ENCODE data around the gene TPSD1.
"Not testable (repeated sequence)": the region's sequence is repeated elsewhere in the genome, so short reads cannot be mapped to it uniquely, and the experiment has no call there.

TPSD1 gene

DNA sequence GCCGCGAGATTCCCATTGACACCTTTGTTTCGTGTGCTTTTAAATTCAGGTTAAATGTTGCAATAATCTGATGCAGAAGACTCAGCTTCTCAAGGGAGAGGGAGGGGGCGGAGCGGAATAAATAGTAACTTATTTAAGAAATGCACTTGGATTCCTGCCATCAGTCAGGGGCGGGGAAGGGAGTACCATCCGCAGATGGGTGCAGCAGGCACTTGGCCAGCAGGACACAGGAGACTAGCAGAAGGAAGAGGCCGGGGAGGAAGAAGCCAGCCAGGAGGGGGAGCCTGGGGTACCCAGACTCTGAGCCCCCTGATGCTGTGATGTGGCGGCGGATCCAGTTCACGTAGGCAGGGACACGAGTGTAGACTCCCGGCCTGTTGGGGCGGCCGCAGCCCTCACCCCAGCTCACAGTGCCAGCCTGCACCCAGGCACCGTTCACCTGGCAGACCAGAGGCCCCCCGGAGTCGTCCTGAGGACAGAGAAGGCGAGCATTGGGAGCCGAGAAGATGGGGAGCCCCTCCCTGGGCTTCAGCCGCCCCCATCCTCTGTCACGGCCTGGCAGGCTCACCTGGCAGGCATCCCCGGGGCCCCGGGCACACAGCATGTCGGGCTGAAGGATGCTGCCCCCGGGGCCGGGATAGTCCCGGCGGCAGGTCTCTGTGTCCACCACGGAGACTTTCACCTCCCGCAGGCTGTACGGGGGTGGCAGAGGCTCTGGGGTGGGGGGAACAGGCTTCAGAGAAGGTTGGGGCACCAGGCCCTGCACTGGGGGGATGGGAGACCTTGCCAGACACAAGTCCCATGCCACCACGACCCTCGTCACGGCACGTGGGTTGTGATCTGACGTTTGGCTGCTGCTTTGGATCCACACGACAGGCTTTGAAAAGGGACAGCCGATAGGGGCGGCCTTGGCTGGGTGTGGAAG lies 34.0 kb upstream of the TPSD1 start:
- Histone ChIP-seq H3K27ac (ENCODE audit: low read depth, low read length) (no peak overlapping the region), H3K27me3 (ENCODE audit: control insufficient read depth, insufficient read depth, low read length) (no peaks in the 10 kb centered on the region), H3K36me3 (ENCODE audit: control insufficient read depth, insufficient read depth, low read length) (peaks cover 31% of the 10 kb centered on the region), H3K4me3 (ENCODE audit: low read depth, low read length) (no peak overlapping the region), H3K9ac (ENCODE audit: low read depth, low read length) (no peak overlapping the region), H3K4me1 (ENCODE audit: control insufficient read depth, insufficient read depth, low read length) (no peaks in the 10 kb centered on the region), H3K9me3 (ENCODE audit: control insufficient read depth, insufficient read depth, low read length) (no peaks in the 10 kb centered on the region)

DNA sequence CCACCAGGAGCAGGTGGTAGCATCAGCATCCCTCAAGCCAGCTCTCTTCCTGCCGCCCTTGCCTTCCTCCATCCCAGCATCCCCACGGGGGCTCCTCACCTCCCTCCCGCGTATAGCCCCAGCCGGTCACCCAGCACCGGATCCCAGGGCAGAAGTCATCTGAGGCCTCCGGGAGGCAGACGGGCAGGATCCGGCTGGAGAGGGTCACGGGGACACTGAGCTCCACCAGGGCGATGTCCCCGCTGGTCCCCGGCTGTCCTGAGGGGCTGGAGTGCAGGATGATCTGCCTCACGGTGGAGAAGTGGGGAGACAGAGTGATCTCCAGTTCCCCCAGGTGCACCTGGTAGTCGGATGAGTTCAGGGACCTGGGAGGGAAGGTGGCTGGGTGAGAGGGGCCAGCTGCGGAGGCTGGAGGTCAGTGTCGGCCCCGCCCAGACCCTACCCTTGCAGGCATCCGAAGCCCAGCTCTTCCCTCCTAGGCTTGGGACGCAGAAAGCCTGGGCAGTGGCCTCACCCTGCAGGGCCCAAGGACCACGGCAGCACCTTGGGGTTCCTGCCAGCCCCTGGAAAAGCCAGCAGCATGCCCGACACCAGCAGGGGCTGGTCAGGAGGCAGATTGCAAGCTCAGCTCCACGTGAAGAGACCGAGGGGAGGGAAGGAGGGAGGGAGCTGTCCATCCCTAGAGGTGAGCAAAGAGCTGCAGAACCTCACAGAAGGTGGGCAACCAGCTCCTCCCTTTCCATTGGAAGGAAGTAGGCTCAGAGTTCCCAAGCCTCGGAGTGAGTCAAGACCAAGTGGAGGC lies 33.1 kb upstream of the TPSD1 start:
- Histone ChIP-seq H3K27ac (ENCODE audit: low read depth, low read length) (no peak overlapping the region), H3K27me3 (ENCODE audit: control insufficient read depth, insufficient read depth, low read length) (no peaks in the 10 kb centered on the region), H3K36me3 (ENCODE audit: control insufficient read depth, insufficient read depth, low read length) (peaks cover 22% of the 10 kb centered on the region), H3K4me3 (ENCODE audit: low read depth, low read length) (no peak overlapping the region), H3K9ac (ENCODE audit: low read depth, low read length) (no peak overlapping the region; the same call in 1 of the 2 replicates), H3K4me1 (ENCODE audit: control insufficient read depth, insufficient read depth, low read length) (no peaks in the 10 kb centered on the region), H3K9me3 (ENCODE audit: control insufficient read depth, insufficient read depth, low read length) (no peaks in the 10 kb centered on the region)

DNA sequence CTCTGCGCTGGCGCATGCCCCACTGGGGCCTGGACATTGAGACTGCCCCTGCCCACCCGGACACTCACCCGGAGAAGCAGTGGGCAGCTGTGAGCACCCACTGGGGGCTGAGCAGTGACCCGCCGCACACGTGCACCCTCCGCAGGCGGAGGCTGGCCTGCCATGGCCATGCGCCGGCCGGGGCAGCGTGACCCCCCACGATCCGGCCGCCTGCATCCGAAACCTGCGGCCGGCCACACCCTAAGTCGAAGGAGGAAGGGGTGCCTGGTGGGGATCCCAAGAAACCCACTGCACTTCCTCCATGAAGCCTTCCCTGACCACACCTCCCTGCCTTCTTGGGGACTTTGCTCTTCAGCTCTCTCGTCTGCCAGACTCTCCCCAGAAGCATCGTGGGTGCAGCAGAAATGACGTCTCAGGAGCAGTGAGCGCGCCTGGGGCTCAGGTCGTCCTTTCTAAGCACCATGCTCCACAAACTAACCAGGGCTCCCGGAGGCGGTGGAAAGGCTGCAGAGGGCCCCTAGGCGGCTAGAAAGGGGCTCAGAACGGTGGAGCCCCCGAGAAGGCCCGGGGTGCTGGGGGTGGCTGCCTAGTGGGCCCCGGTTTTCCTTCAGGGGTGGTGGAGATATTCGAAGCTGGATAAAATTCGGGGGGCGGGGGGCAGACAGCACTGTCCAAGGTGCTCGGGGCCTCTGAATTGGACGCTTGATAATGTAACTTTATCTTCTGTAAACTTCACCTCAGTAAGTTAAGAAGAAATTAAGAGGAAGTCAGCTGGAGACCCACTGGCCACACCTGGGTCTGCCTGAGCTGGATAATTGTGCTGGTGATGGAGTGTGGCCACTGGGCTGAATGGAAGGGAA lies 32.3 kb upstream of the TPSD1 start:
- H3K9me3 ChIP-seq (ENCODE audit: control insufficient read depth, insufficient read depth, low read length), result no peaks in the 10 kb centered on the region
- H3K4me1 ChIP-seq (ENCODE audit: control insufficient read depth, insufficient read depth, low read length), result no peaks in the 10 kb centered on the region
- no peaks in the 10 kb centered on the region for H3K27me3 ChIP-seq (ENCODE audit: control insufficient read depth, insufficient read depth, low read length)
- no peak overlapping the region for H3K27ac ChIP-seq (ENCODE audit: low read depth, low read length)
- no peak overlapping the region for H3K4me3 ChIP-seq (ENCODE audit: low read depth, low read length)
- H3K9ac ChIP-seq (ENCODE audit: low read depth, low read length), result no peak overlapping the region
- H3K36me3 ChIP-seq (ENCODE audit: control insufficient read depth, insufficient read depth, low read length), result peaks cover 17% of the 10 kb centered on the region

DNA sequence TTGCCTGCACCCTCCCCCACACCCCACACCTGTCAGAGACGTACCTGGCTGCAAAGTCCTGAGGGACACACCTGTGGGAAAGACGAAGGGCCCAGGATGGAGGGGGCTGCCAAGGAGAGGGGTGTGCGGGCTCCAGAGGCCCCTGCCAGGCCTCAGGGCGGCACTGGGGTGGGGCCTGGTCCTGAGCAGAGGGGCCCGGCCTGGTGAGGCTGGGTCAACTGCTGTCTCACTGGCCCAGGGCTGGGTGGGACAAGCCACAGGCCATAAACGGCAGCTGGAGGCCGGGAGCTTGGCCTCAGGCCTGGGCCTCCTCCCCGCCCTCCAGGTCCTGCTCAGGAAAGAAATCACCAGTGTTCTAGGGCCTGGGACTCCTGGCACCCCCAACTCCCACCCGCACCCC lies 31.3 kb upstream of the TPSD1 start:
- H3K4me3 ChIP-seq (ENCODE audit: low read depth, low read length), result no peak overlapping the region
- H3K27ac ChIP-seq (ENCODE audit: low read depth, low read length), result no peak overlapping the region
- peaks cover 11% of the 10 kb centered on the region for H3K36me3 ChIP-seq (ENCODE audit: control insufficient read depth, insufficient read depth, low read length)
- no peaks in the 10 kb centered on the region for H3K9me3 ChIP-seq (ENCODE audit: control insufficient read depth, insufficient read depth, low read length)
- H3K27me3 ChIP-seq (ENCODE audit: control insufficient read depth, insufficient read depth, low read length), result no peaks in the 10 kb centered on the region
- H3K4me1 ChIP-seq (ENCODE audit: control insufficient read depth, insufficient read depth, low read length), result no peaks in the 10 kb centered on the region
- no peak overlapping the region for H3K9ac ChIP-seq (ENCODE audit: low read depth, low read length)

DNA sequence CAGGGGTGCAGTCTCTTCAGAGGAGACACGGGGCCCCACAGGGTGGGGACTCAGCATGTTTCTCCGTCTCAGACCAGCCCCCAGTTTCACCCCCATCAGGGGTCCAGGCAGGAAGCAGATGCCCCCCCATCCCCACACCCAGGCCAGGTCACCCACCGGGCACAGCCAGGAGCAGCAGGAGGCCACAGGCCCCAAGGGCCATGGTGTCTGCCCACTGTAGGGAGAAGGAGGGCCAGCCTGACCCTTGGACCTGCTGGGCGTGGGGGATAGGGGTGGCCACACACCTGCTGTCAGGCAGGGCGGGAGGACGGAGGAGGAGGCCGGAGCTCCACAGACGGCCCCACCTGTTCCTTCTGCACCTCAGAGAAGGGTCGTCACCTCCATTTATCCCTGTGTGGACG lies 30.8 kb upstream of the TPSD1 start, which contains the start of gene TPSG1:
Gene TPSG1, minus strand, starts transcription at position 218 of the 401 bp plus-strand sequence. Its CDS starts 16 bp downstream, at position 202.
- Histone ChIP-seq H3K9ac (ENCODE audit: low read depth, low read length) (no peak within 1 kb of the TSS), H3K4me1 (ENCODE audit: control insufficient read depth, insufficient read depth, low read length) (no peaks in the 10 kb centered on the region), H3K4me3 (ENCODE audit: low read depth, low read length) (no peak within 1 kb of the TSS), H3K9me3 (ENCODE audit: control insufficient read depth, insufficient read depth, low read length) (no peaks in the 10 kb centered on the region), H3K36me3 (ENCODE audit: control insufficient read depth, insufficient read depth, low read length) (peaks cover 7% of the 10 kb centered on the region), H3K27ac (ENCODE audit: low read depth, low read length) (no peak within 1 kb of the TSS), H3K27me3 (ENCODE audit: control insufficient read depth, insufficient read depth, low read length) (no peaks in the 10 kb centered on the region)

DNA sequence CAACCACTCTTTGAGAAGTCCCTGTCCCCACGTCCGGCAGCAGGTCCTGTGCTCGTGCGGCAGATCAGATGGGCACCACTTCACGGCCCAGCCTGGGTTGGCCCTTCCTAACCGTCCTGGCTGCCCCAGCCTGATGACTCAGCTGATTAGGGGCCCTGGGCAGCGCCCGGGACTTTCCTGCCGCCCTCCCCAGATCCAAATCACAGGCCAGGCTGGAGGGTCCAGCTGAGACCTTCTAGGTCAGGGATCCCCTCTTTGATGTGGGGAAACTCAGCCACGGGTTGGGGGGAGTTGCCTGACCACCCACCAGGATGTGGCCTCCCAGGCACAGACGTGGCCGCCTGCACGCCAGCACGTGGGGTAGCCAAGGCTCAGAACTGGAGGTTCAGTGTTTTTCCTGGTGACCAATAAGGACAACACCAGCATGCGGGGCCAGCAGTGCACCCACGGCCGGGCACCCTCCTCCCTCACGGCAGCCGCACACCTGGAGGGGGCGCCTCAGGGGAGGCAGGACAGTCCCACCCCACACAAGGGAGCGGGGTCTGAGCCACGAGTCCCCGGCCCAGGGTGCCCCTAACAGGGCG lies 30.0 kb upstream of the TPSD1 start:
- H3K9ac ChIP-seq (ENCODE audit: low read depth, low read length); H3K27me3 ChIP-seq (ENCODE audit: control insufficient read depth, insufficient read depth, low read length); H3K27ac ChIP-seq (ENCODE audit: low read depth, low read length); H3K4me3 ChIP-seq (ENCODE audit: low read depth, low read length); H3K4me1 ChIP-seq (ENCODE audit: control insufficient read depth, insufficient read depth, low read length); H3K36me3 ChIP-seq (ENCODE audit: control insufficient read depth, insufficient read depth, low read length); H3K9me3 ChIP-seq (ENCODE audit: control insufficient read depth, insufficient read depth, low read length): not testable (repeated sequence)

DNA sequence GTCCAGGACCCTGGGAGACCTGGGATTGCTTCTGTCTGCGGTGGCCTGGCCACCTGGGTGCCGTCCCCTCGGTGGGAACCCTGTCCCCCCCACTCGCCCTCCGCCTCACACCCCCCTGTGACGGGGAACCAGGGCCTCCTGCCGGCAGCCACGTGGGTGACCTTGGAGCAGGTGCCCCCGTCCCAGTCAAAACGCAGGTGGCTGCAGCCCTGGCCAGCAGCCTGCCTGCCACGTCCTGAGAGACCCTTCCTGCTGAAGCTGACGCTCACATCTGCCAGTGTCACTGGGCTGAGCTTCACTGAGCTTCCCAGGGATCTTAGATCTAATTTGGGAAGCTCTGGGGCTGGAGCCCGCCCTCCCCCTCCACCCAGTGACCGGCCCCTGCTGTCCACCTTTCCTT lies 29.2 kb upstream of the TPSD1 start:
- H3K9me3 ChIP-seq (ENCODE audit: control insufficient read depth, insufficient read depth, low read length); H3K27ac ChIP-seq (ENCODE audit: low read depth, low read length); H3K36me3 ChIP-seq (ENCODE audit: control insufficient read depth, insufficient read depth, low read length); H3K27me3 ChIP-seq (ENCODE audit: control insufficient read depth, insufficient read depth, low read length); H3K9ac ChIP-seq (ENCODE audit: low read depth, low read length); H3K4me1 ChIP-seq (ENCODE audit: control insufficient read depth, insufficient read depth, low read length); H3K4me3 ChIP-seq (ENCODE audit: low read depth, low read length): not testable (repeated sequence)

DNA sequence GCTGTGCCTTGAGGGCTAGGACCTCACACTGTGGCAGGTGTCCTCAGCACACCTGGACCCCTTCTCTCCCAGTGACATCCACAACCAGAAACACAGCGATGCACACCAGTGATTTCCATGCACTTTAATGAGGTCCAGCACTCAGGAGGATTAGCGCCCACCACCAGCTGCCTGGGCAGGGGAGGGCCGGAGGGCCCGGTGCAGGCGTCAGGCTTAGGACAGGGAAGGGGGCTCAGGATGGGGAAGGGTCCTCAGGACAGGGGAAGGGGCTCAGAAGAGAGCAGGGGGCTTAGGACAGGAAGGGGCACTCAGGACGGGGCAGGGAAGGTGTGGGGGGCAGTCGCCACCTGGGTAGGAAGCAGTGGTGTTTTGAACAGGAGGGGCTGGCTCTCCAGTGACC lies 27.6 kb upstream of the TPSD1 start:
- not testable (repeated sequence) for H3K27ac ChIP-seq (ENCODE audit: low read depth, low read length); H3K9ac ChIP-seq (ENCODE audit: low read depth, low read length); H3K4me1 ChIP-seq (ENCODE audit: control insufficient read depth, insufficient read depth, low read length); H3K4me3 ChIP-seq (ENCODE audit: low read depth, low read length); H3K27me3 ChIP-seq (ENCODE audit: control insufficient read depth, insufficient read depth, low read length); H3K9me3 ChIP-seq (ENCODE audit: control insufficient read depth, insufficient read depth, low read length); H3K36me3 ChIP-seq (ENCODE audit: control insufficient read depth, insufficient read depth, low read length)

DNA sequence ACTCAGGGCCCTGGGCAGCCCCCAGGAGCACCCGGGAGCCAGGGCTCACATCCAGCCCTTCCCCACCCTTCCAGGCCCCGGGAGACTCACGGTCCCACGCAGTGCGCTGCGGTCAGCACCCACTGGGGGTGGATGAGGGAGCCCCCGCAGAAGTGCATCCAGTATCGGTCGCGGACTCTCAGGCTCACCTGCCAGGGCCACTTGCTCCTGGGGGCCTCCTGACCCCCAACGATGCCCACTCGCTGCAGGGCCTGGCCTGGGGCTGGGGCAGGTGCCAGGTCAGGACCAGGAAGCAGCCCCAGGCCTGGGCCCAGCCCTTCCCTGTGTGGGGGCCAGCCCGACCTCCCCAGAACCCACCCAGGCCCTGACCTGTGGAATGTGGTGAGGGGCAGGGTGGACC lies 26.4 kb upstream of the TPSD1 start:
- not testable (repeated sequence) for H3K4me3 ChIP-seq (ENCODE audit: low read depth, low read length); H3K9ac ChIP-seq (ENCODE audit: low read depth, low read length); H3K27me3 ChIP-seq (ENCODE audit: control insufficient read depth, insufficient read depth, low read length); H3K27ac ChIP-seq (ENCODE audit: low read depth, low read length); H3K9me3 ChIP-seq (ENCODE audit: control insufficient read depth, insufficient read depth, low read length); H3K36me3 ChIP-seq (ENCODE audit: control insufficient read depth, insufficient read depth, low read length); H3K4me1 ChIP-seq (ENCODE audit: control insufficient read depth, insufficient read depth, low read length)

DNA sequence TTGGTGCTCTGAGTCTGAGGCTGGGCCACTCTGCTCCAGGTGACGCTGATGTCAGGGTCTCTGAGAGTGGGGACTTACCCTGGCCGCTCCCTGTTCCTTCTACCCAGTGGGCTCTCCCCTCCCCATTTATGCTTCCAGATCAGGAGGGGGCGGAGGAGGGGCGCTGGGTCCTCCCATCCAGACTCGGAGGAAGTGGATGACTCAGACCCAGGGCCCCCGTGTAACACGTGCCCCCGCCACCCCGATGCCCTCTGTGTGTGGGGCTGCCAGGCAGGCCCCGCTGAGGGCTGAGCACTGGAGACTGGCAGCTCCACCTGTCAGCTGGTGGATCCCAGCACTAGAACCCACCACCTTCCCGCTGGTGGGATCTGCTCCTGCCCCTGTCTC lies 25.8 kb upstream of the TPSD1 start, which contains the start of gene TPSB2:
Gene TPSB2, minus strand, starts transcription at position 101 of the 387 bp plus-strand sequence. CDS start 233 bp downstream, outside the sequence.
- not testable (repeated sequence) for H3K9me3 ChIP-seq (ENCODE audit: control insufficient read depth, insufficient read depth, low read length); H3K27ac ChIP-seq (ENCODE audit: low read depth, low read length); H3K36me3 ChIP-seq (ENCODE audit: control insufficient read depth, insufficient read depth, low read length); H3K4me3 ChIP-seq (ENCODE audit: low read depth, low read length); H3K27me3 ChIP-seq (ENCODE audit: control insufficient read depth, insufficient read depth, low read length); H3K4me1 ChIP-seq (ENCODE audit: control insufficient read depth, insufficient read depth, low read length); H3K9ac ChIP-seq (ENCODE audit: low read depth, low read length)
